Measurements from ENCODE around the gene IHH. TPM values are rescaled to one million over a fixed set of nuclear protein-coding genes. Genes with fewer than 3 reads are reported as not detected.

The IHH gene
- total RNA-seq, 4 donors from 2014 or later = 0.27 TPM; not detected in 3

DNA sequence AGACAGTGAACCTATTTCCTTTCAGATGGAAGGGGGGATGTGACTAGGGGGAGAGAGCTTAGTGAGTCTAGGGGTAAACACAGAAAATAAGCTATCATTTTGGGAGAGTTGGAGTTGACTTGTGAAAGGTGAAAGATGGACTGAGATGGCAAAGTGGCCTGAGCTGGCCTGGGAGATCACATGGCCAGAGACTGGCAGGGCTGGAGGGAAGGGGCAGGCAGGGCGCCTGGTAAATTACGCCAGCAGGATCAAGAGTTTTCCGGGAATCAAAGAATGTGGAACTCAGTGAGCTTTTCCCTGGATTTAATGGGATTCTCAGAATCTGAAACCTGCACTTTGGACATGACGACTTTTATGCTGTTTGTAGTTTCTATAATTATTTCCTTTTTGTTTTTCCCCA lies 18.6 kb downstream of the IHH start:
- in situ Hi-C loops (cut with MboI; ENCODE audit: low sequenced_read_pairs in 4 of 4) (loop anchor here in 1 of 4 donors (10.0 kb wide), 1 partner anchor 263 kb away; the partner anchor contains the start of gene PTPRN), intact Hi-C loops (cut with DNase I; ENCODE audit: low total_unique reads) (no loop called here)
- Histone ChIP-seq H3K36me3 (no peaks in the 10 kb centered on the region), H3K4me3 (no peak overlapping the region), H3K27me3 (peaks cover 35 to 63% (median 36%) of the 10 kb centered on the region in 3 donors), H3K4me1 (peaks cover 0 to 4% of the 10 kb centered on the region in 2 donors), H3K27ac (no peak overlapping the region), H3K9me3 (no peaks in the 10 kb centered on the region)
- TF ChIP-seq, protein P1, sequence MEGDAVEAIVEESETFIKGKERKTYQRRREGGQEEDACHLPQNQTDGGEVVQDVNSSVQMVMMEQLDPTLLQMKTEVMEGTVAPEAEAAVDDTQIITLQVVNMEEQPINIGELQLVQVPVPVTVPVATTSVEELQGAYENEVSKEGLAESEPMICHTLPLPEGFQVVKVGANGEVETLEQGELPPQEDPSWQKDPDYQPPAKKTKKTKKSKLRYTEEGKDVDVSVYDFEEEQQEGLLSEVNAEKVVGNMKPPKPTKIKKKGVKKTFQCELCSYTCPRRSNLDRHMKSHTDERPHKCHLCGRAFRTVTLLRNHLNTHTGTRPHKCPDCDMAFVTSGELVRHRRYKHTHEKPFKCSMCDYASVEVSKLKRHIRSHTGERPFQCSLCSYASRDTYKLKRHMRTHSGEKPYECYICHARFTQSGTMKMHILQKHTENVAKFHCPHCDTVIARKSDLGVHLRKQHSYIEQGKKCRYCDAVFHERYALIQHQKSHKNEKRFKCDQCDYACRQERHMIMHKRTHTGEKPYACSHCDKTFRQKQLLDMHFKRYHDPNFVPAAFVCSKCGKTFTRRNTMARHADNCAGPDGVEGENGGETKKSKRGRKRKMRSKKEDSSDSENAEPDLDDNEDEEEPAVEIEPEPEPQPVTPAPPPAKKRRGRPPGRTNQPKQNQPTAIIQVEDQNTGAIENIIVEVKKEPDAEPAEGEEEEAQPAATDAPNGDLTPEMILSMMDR (IDR thresholded peaks at IDR 0.05 in 4 of 5, conservative IDR thresholded peaks at IDR 0.05 in 1 of 5) = no peak
- no peak for TF ChIP-seq POLR2A (IDR thresholded peaks at IDR 0.05)
- DNase-seq = no peak
- no peak for ATAC-seq

- in situ Hi-C loops (cut with MboI; ENCODE audit: low sequenced_read_pairs in 4 of 4) (loop anchor here in 1 of 4 donors (10.0 kb wide), 1 partner anchor 264 kb away; the partner anchor contains the start of gene PTPRN), intact Hi-C loops (cut with DNase I; ENCODE audit: low total_unique reads) (no loop called here)
- peaks cover 0 to 4% of the 10 kb centered on the region in 2 donors for H3K4me1 ChIP-seq
- no peaks in the 10 kb centered on the region for H3K9me3 ChIP-seq
- no peak for ATAC-seq
- no peak within 1 kb of the TSS for H3K27ac ChIP-seq
- TF ChIP-seq, protein P1 (IDR thresholded peaks at IDR 0.05 in 4 of 5, conservative IDR thresholded peaks at IDR 0.05 in 1 of 5) = no peak
- no peak for TF ChIP-seq POLR2A (IDR thresholded peaks at IDR 0.05)
- DNase-seq = no peak
- H3K36me3 ChIP-seq = no peaks in the 10 kb centered on the region
- H3K27me3 ChIP-seq = peaks cover 35 to 63% (median 36%) of the 10 kb centered on the region in 3 donors
- peak within 1 kb of the TSS in 2 of 4 donors; percentile 24 to 35 for H3K4me3 ChIP-seq
Observed at GRCh38 chr2:219041252-219041651, 19.5 kb downstream of the IHH start, which contains the start of gene CFAP65. Gene CFAP65, minus strand, starts transcription at chr2:219041516. Its CDS starts 2,468 bp downstream, at chr2:219039048.

- Histone ChIP-seq H3K4me3 (no peak overlapping the region), H3K4me1 (peaks cover 0 to 4% of the 10 kb centered on the region in 2 donors), H3K27ac (no peak overlapping the region), H3K36me3 (no peaks in the 10 kb centered on the region), H3K9me3 (no peaks in the 10 kb centered on the region), H3K27me3 (peaks cover 29 to 51% (median 36%) of the 10 kb centered on the region in 3 donors)
- intact Hi-C loops (cut with DNase I; ENCODE audit: low total_unique reads) = no loop called here
- DNase-seq = no peak
- in situ Hi-C loops (cut with MboI; ENCODE audit: low sequenced_read_pairs in 4 of 4) = no loop called here
- TF ChIP-seq POLR2A (IDR thresholded peaks at IDR 0.05) = no peak
- TF ChIP-seq, protein P1 (IDR thresholded peaks at IDR 0.05 in 4 of 5, conservative IDR thresholded peaks at IDR 0.05 in 1 of 5) = no peak
- ATAC-seq = no peak
Observed at GRCh38 chr2:219038600-219038999, 22.1 kb downstream of the IHH start.

DNA sequence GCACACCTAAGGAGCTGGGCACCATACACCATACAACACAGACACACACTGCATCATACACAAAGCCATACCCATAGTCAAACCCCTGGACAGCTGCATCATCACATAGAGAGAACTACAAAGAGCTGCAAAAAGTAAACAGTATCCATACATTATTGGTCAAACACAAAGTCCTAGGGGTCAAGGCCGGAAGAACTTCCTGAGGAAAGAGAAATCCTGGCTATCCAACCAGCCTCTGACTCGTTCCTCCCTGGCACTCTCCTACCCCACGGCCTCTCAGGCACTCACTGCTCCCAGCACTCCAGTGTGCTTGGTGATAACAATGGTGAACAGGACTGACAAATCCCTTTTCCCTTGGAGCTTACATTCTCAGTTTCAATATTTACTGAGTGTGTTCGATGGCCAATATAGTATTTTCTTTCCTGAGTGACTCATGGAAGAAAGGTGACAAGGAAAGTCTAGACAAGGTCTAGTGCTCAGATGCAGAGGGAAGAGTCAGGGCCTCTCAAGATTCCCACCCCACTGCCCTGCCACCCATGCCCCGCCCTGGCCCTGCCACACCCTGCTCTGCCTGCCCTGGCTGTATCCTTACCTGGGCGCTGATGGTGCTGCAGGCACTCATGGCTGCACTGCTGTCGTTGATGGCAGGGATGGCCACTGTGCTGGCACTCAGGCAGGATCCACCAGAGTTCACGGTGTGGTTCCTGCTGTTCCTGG lies 22.8 kb downstream of the IHH start:
- H3K27ac ChIP-seq = no peak overlapping the region
- intact Hi-C loops (cut with DNase I; ENCODE audit: low total_unique reads) (no loop called here), in situ Hi-C loops (cut with MboI; ENCODE audit: low sequenced_read_pairs in 4 of 4) (no loop called here)
- H3K27me3 ChIP-seq = peaks cover 25 to 50% (median 29%) of the 10 kb centered on the region in 3 donors
- ATAC-seq (no peak), DNase-seq (no peak)
- H3K9me3 ChIP-seq = no peaks in the 10 kb centered on the region
- H3K36me3 ChIP-seq = no peaks in the 10 kb centered on the region
- no peak overlapping the region for H3K4me3 ChIP-seq
- TF ChIP-seq, protein P1 (IDR thresholded peaks at IDR 0.05 in 4 of 5, conservative IDR thresholded peaks at IDR 0.05 in 1 of 5) = no peak
- TF ChIP-seq POLR2A (IDR thresholded peaks at IDR 0.05) = no peak
- peaks cover 0 to 4% of the 10 kb centered on the region in 2 donors for H3K4me1 ChIP-seq
